GM12878 (cell line): ENCODE results near the gene MYCBPAP. TPM values are rescaled to one million over a fixed set of nuclear protein-coding genes. Genes with fewer than 3 reads are reported as not detected.
"Not testable (repeated sequence)": the region's sequence is repeated elsewhere in the genome, so short reads cannot be mapped to it uniquely, and the experiment has no call there.

Experiments used
- ATAC-seq: fragments of 200-7000 bp; cut with Tn5 transposase; 3 replicates; pipeline ENCODE4 v1.9.1; 2020; ENCODE audit warnings: mild to moderate bottlenecking, moderate library complexity
- BruUV-seq: library from RNA; stranded (reverse); fragments of 400-500 nt; replicated peaks from 2 replicates; lab custom pipeline; 2021; lab: Mats Ljungman, UMichigan
- CTCF ChIA-PET: fragments of 300-600 bp; sonication (Branson Sonifier 250); formaldehyde crosslinking; extraction: SDS; loops from one replicate; lab custom pipeline; 2021; ENCODE audit warnings: inconsistent platforms; lab: Yijun Ruan, JAX
- POLR2A ChIA-PET: fragments of 350-600 bp; formaldehyde crosslinking; extraction: SDS; loops from one replicate; lab custom pipeline; 2021; ENCODE audit warnings: inconsistent platforms; lab: Charles Lee
- RAD21 ChIA-PET: fragments of 300-600 bp; sonication (Branson Sonifier 250); formaldehyde crosslinking; loops from one replicate; lab custom pipeline; 2023; ENCODE audit warnings: antibody characterized with exemption; ENCODE audit not compliant: unreplicated experiment; lab: Charles Lee
- SMC1A ChIA-PET: fragments of 300-600 bp; sonication (Branson Sonifier 250); formaldehyde crosslinking; loops from one replicate; lab custom pipeline; 2023; ENCODE audit not compliant: unreplicated experiment, uncharacterized antibody; lab: Charles Lee
- DNase-seq: peaks from one replicate; pipeline ENCODE4 v3.0.0-alpha.2; 2011; ENCODE audit warnings: low read depth, low spot score
- FAIRE-seq: peaks from 3 replicates; lab custom pipeline; 2011; peaks lifted over from hg19 to GRCh38; lab: Jason Lieb, UNC
- H2AFZ ChIP-seq: 2 replicates; pipeline ENCODE4 v1.6.0; 2011; ENCODE audit warnings: low read depth, low read length, control low read depth; ENCODE audit not compliant: control insufficient read depth
- H3K27ac ChIP-seq: 2 replicates; pipeline ENCODE4 v1.5.1; 2011; ENCODE audit warnings: control low read depth; ENCODE audit not compliant: control insufficient read depth, insufficient read depth
- H3K27me3 ChIP-seq, 2 experiments: replicated peaks in 1 of 2; 2 replicates each; pipeline versions ENCODE4 v1.6.0 to v1.6.1; 2011; ENCODE audit warnings: low read length in 1 of 2; ENCODE audit not compliant: control insufficient read depth in 2 of 2, insufficient read depth in 2 of 2
- H3K36me3 ChIP-seq, 2 experiments: 2 replicates each; pipeline ENCODE4 v1.5.1; 2011; ENCODE audit warnings: low read length in 1 of 2; ENCODE audit not compliant: control insufficient read depth in 2 of 2, insufficient read depth in 2 of 2
- H3K4me1 ChIP-seq: 2 replicates; pipeline ENCODE4 v1.6.1; 2011; ENCODE audit warnings: mild to moderate bottlenecking, low read length, moderate library complexity, mixed read lengths; ENCODE audit not compliant: control insufficient read depth, insufficient read depth
- H3K4me2 ChIP-seq: 2 replicates; pipeline ENCODE4 v1.6.0; 2011; ENCODE audit warnings: control low read depth; ENCODE audit not compliant: control insufficient read depth, insufficient read depth
- H3K4me3 ChIP-seq: fragments of 200-600 bp; sonication (generic); 2 replicates; pipeline ENCODE4 v1.5.1; 2016
- H3K79me2 ChIP-seq: 2 replicates; pipeline ENCODE4 v1.6.0; 2011; ENCODE audit warnings: low read length; ENCODE audit not compliant: control insufficient read depth, insufficient read depth
- H3K9ac ChIP-seq: 2 replicates; pipeline ENCODE4 v1.8.0; 2011; ENCODE audit warnings: low read length, control low read depth, mixed read lengths; ENCODE audit not compliant: control insufficient read depth, insufficient read depth
- H3K9me3 ChIP-seq: replicated peaks from 3 replicates; pipeline ENCODE4 v1.5.1; 2011; ENCODE audit warnings: mild to moderate bottlenecking, low read length; ENCODE audit not compliant: control insufficient read depth, insufficient read depth
- H4K20me1 ChIP-seq: 2 replicates; pipeline ENCODE4 v1.6.0; 2011; ENCODE audit not compliant: control insufficient read depth, insufficient read depth
- MTA3 ChIP-seq: IDR thresholded peaks from 2 replicates; pipeline ENCODE4 v1.6.1; 2012; ENCODE audit warnings: low read length, inconsistent platforms, borderline replicate concordance
- SMC3 ChIP-seq: IDR thresholded peaks from 2 replicates; pipeline ENCODE4 v1.6.1; 2011; ENCODE audit warnings: low read length, improper control_type of control experiment, borderline replicate concordance
- WGBS: methylation state at CpG from one replicate; pipeline ENCODE4 v1.1.6; 2016; ENCODE audit warnings: low lambda C conversion rate; ENCODE audit not compliant: insufficient replicate concordance, insufficient coverage; ENCODE audit errors: missing lambda C conversion rate; 5-methylcytosine and 5-hydroxymethylcytosine counted together
- in situ Hi-C: fragments of 300-500 bp; cut with MboI; formaldehyde crosslinking; loops from 9 replicates; pipeline ENCODE4 v1.14.3; 2018; ENCODE audit warnings: mixed read lengths
- intact Hi-C: fragments of 100-400 bp; cut with micrococcal nuclease; formaldehyde crosslinking; loops from one replicate; pipeline ENCODE4 v1.14.2; 2022; ENCODE audit not compliant: unreplicated experiment
- polyA plus RNA-seq, 11 experiments: library from polyadenylated mRNA; depleted of rRNA in 4 of 11; unstranded in 6 of 11; stranded (reverse) in 5 of 11; fragments of >200 nt; fragmentation: Nextera tagmentation in 4 of 11; fragmentation: Illumina TruSeq in 1 of 11; extraction: Ambion mirVana in 4 of 11; extraction: Trizol in 1 of 11; gene quantifications; 1 replicate in 1 of 11; 2 replicates in 10 of 11; pipeline versions ENCODE4 v1.2.1 to v1.2.3, GENCODE V29; 2011 to 2016; ENCODE audit warnings: inconsistent platforms in 2 of 11, missing spikeins in 2 of 11, low read depth in 1 of 11
- total RNA-seq, 4 experiments: library from RNA; depleted of rRNA in 3 of 4; stranded (reverse); fragments of >200 nt in 3 of 4; fragmentation: Illumina TruSeq in 1 of 4; extraction: Trizol in 1 of 4; gene quantifications; 2 replicates each; pipeline versions ENCODE4 v1.2.1 to v1.2.3, GENCODE V29; 2013 to 2021

Gene MYCBPAP
- total and polyA plus RNA-seq, 10 of the 15 experiments (the other 5 are each of a cell fraction or from before 2014, with no cell fraction given): 0.23 to 2.7 (median 1.5) TPM

DNA sequence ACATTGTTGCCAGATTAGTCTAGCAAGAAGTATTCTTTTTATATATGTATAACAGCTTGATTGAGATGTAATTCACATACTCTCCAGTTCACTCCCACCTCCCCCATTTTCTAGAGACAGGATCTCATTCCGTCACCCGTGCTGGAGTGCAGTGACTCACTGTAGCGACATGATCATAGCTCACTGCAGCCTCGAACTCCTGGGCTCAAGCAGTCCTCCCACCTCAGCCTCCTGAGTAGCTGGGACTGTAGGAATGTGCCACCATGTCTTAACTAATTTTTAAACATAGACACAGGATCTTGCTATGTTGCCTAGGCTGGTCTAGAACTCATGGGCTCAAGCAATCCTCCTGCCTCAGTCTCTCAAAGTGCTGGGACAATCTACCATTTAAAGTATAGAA is 32.9 kb upstream of the MYCBPAP start:
- in situ Hi-C loops: no loop called here
- CTCF ChIA-PET: interaction anchor here (0.7 to 2.1 kb wide), 3 partner anchors 54 to 114 kb away, joined by 3 to 8 read pairs (median 4); no protein-coding TSS in a partner anchor
- TF ChIP-seq MTA3: no peak
- TF ChIP-seq SMC3: no peak
- RAD21 ChIA-PET: no interaction called here
- Histone ChIP-seq H3K9ac (no peak overlapping the region), H3K4me2 (no peak overlapping the region), H3K36me3 (no peaks in the 10 kb centered on the region), H3K4me1 (no peaks in the 10 kb centered on the region), H3K4me3 (no peak overlapping the region), H3K27ac (no peak overlapping the region), H2AFZ (no peak overlapping the region), H3K79me2 (no peaks in the 10 kb centered on the region), H3K27me3 (no peaks in the 10 kb centered on the region), H3K9me3 (no peaks in the 10 kb centered on the region), H4K20me1 (no peaks in the 10 kb centered on the region)
- SMC1A ChIA-PET: interaction anchor here (1.1 kb wide), 1 partner anchor 113 kb away, joined by 4 read pairs; no protein-coding TSS in a partner anchor
- POLR2A ChIA-PET: no interaction called here
- BruUV-seq: no TSS peak
- ATAC-seq (no peak), DNase-seq (no peak), FAIRE-seq (no peak)
- WGBS: 70% methylated on average over 4 of the region's 4 CpGs
- intact Hi-C loops: loop anchor here (5.0 kb wide), 1 partner anchor 128 kb away; the partner anchor contains the start of gene XYLT2

DNA sequence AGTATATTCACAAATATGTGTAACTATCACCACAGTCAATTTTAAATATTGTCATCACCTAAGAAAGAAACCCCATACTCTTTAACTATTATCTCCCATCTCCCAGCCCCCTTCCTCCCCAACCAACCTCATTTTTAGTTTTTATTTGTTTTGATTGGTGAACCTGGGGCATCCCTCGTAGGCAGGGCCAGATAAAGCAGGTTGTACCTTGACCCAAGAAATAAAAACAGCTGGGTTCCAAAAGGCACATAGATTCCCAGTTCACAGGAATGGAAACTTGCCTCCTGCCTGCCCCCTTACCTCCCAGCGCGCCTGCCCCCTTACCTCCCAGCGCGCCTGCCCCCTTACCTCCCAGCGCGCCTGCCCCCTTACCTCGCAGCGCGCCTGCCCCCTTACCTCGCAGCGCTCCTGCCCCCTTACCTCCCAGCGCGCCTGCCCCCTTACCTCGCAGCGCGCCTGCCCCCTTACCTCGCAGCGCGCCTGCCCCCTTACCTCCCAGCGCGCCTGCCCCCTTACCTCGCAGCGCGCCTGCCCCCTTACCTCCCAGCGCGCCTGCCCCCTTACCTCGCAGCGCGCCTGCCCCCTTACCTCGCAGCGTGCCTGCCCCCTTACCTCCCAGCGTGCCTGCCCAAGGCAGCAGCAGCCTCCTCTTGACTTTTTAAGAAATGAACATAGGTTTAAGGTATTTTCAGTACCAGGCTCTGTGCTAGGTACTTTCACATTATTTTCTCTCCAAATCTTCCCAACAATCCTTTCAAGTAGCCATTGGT is 32.3 kb upstream of the MYCBPAP start:
- FAIRE-seq, H4K20me1 ChIP-seq, ATAC-seq, H3K27me3 ChIP-seq, H3K27ac ChIP-seq, RAD21 ChIA-PET, BruUV-seq, H3K36me3 ChIP-seq, H3K4me1 ChIP-seq, H3K4me2 ChIP-seq, in situ Hi-C loops, DNase-seq, H2AFZ ChIP-seq, H3K4me3 ChIP-seq, H3K79me2 ChIP-seq, H3K9me3 ChIP-seq, H3K9ac ChIP-seq: not testable (repeated sequence)
- ChIA-PET SMC1A (interaction anchor here (1.1 to 1.3 kb wide), 2 partner anchors 79 to 114 kb away, joined by 4 read pairs; partner anchors contain the start of gene LRRC59), CTCF (interaction anchor here (0.8 to 2.1 kb wide), 4 partner anchors 54 to 114 kb away, joined by 3 to 8 read pairs (median 4); partner anchors contain the start of gene LRRC59), POLR2A (interaction anchor here (0.6 kb wide), 1 partner anchor 186 kb away, joined by 3 read pairs; no protein-coding TSS in a partner anchor)
- WGBS: 93% methylated on average over 15 of the region's 33 CpGs
- intact Hi-C loops: loop anchor here (5.0 kb wide), 1 partner anchor 129 kb away; the partner anchor contains the start of gene XYLT2
